GM23338 (cell line): ENCODE measurements around the gene CALY. TPM values are rescaled to one million over a fixed set of nuclear protein-coding genes. Genes with fewer than 3 reads are reported as not detected.
A peak's percentile ranks its signal among the peaks of the same experiment; 100 is the strongest.

Experiments
- ATAC-seq: fragments of 200-7000 bp; cut with Tn5 transposase; 3 replicates; pipeline ENCODE4 v1.9.1; 2020
- DNase-seq: peaks from one replicate; pipeline ENCODE4 v3.0.0-alpha.2; 2015; ENCODE audit warnings: low spot score
- H2AFZ ChIP-seq: fragments of 200-600 bp; sonication (generic); 2 replicates; pipeline ENCODE4 v1.8.0; 2016; ENCODE audit warnings: antibody characterized with exemption, mild to moderate bottlenecking, moderate library complexity
- H3F3A ChIP-seq: fragments of 200-600 bp; sonication (generic); replicated peaks from 2 replicates; pipeline ENCODE4 v1.8.0; 2017; ENCODE audit warnings: antibody characterized with exemption, mixed run types, low read depth
- H3K27ac ChIP-seq: fragments of 200-600 bp; sonication (generic); 2 replicates; pipeline ENCODE4 v1.6.1; 2016; ENCODE audit warnings: low read depth
- H3K27me3 ChIP-seq: fragments of 200-600 bp; sonication (generic); 2 replicates; pipeline ENCODE4 v1.8.0; 2016; ENCODE audit warnings: mild to moderate bottlenecking, mixed run types, moderate library complexity; ENCODE audit not compliant: insufficient read depth
- H3K36me3 ChIP-seq: fragments of 200-600 bp; sonication (generic); 2 replicates; pipeline ENCODE4 v1.8.0; 2016; ENCODE audit warnings: mild to moderate bottlenecking; ENCODE audit not compliant: insufficient read depth
- H3K4me1 ChIP-seq: fragments of 200-600 bp; sonication (generic); 2 replicates; pipeline ENCODE4 v1.8.0; 2016; ENCODE audit warnings: mild to moderate bottlenecking, moderate library complexity; ENCODE audit not compliant: insufficient read depth
- H3K4me2 ChIP-seq: fragments of 200-600 bp; sonication (generic); 2 replicates; pipeline ENCODE4 v1.7.1; 2017; ENCODE audit warnings: mixed run types
- H3K4me3 ChIP-seq: fragments of 200-600 bp; sonication (generic); 2 replicates; pipeline ENCODE4 v1.6.1; 2016; ENCODE audit warnings: mixed run types
- H3K79me2 ChIP-seq: fragments of 200-600 bp; sonication (generic); replicated peaks from 2 replicates; pipeline ENCODE4 v1.8.0; 2017; ENCODE audit warnings: mild to moderate bottlenecking; ENCODE audit not compliant: insufficient read depth
- H3K9me2 ChIP-seq: fragments of 200-600 bp; sonication (generic); 2 replicates; pipeline ENCODE4 v1.8.0; 2017; ENCODE audit not compliant: insufficient read depth
- H4K20me1 ChIP-seq: fragments of 200-600 bp; sonication (generic); replicated peaks from 2 replicates; pipeline ENCODE4 v1.8.0; 2017; ENCODE audit warnings: mild to moderate bottlenecking; ENCODE audit not compliant: insufficient read depth
- H3K27ac Mint-ChIP-seq: 2 replicates; pipeline ENCODE4 v1.8.0; 2020; ENCODE audit warnings: inconsistent platforms, mild to moderate bottlenecking, moderate library complexity, mixed read lengths
- H3K27me3 Mint-ChIP-seq: 3 replicates; pipeline ENCODE4 v1.8.0; 2022; ENCODE audit warnings: low read depth, mild to moderate bottlenecking, moderate library complexity, mixed read lengths, inconsistent platforms; ENCODE audit not compliant: insufficient read depth, poor library complexity
- H3K36me3 Mint-ChIP-seq: 3 replicates; pipeline ENCODE4 v1.8.0; 2021; ENCODE audit warnings: low read depth, mild to moderate bottlenecking, inconsistent platforms, moderate library complexity, mixed read lengths
- H3K4me1 Mint-ChIP-seq: 3 replicates; pipeline ENCODE4 v1.8.0; 2020; ENCODE audit warnings: mild to moderate bottlenecking, inconsistent platforms, mixed read lengths
- H3K4me3 Mint-ChIP-seq: 3 replicates; pipeline ENCODE4 v1.8.0; 2021; ENCODE audit warnings: moderate library complexity, mild to moderate bottlenecking, inconsistent platforms, mixed read lengths
- H3K9me3 Mint-ChIP-seq: 3 replicates; pipeline ENCODE4 v1.8.0; 2020; ENCODE audit warnings: moderate library complexity, mild to moderate bottlenecking, inconsistent platforms, mixed read lengths
- CREB1 ChIP-seq: fragments of 250-450 bp; sonication (Bioruptor Pico); IDR thresholded peaks from 2 replicates; pipeline ENCODE4 v1.5.0; 2020; ENCODE audit warnings: low read depth, mild to moderate bottlenecking, moderate library complexity
- EZH2 ChIP-seq: fragments of 200-600 bp; sonication (generic); IDR thresholded peaks from one replicate; pipeline ENCODE4 v1.8.0; 2017; ENCODE audit warnings: antibody characterized with exemption, mild to moderate bottlenecking, low read depth; ENCODE audit not compliant: unreplicated experiment
- JUNB ChIP-seq: IDR thresholded peaks from one replicate; pipeline ENCODE4 v1.6.1; 2016; ENCODE audit warnings: antibody characterized with exemption; ENCODE audit not compliant: unreplicated experiment
- POLR2AphosphoS5 ChIP-seq: IDR thresholded peaks from 2 replicates; pipeline ENCODE4 v1.6.1; 2016; ENCODE audit warnings: antibody characterized with exemption, low read depth
- REST ChIP-seq: IDR thresholded peaks from one replicate; pipeline ENCODE4 v1.6.1; 2018; ENCODE audit warnings: antibody characterized with exemption; ENCODE audit not compliant: unreplicated experiment
- STAT1 ChIP-seq: IDR thresholded peaks from one replicate; pipeline ENCODE4 v1.6.1; 2016; ENCODE audit warnings: antibody characterized with exemption; ENCODE audit not compliant: unreplicated experiment
- ZNF114 ChIP-seq: fragments of 250-450 bp; sonication (Bioruptor Pico); IDR thresholded peaks from 2 replicates; pipeline ENCODE4 v1.5.0; 2020; ENCODE audit warnings: mild to moderate bottlenecking, moderate library complexity
- ZNF462 ChIP-seq: fragments of 250-450 bp; sonication (Bioruptor Pico); IDR thresholded peaks from 2 replicates; pipeline ENCODE4 v1.5.0; 2020; ENCODE audit warnings: mild to moderate bottlenecking, moderate library complexity
- polyA plus RNA-seq: library from polyadenylated mRNA; unstranded; fragments of >200 nt; fragmentation: Nextera tagmentation; extraction: Ambion mirVana; gene quantifications from 2 replicates; pipeline ENCODE4 v1.2.1, GENCODE V29; 2016
- total RNA-seq: library from RNA; depleted of rRNA; stranded (reverse); fragments of >200 nt; shearing (Covaris generic); gene quantifications from 2 replicates; pipeline ENCODE4 v1.2.3, GENCODE V29; 2014
- TF ChIP-seq, protein P1 (sequence below): IDR thresholded peaks from 2 replicates; pipeline ENCODE4 v1.6.1; 2016; ENCODE audit warnings: antibody characterized with exemption

CALY gene
- total and polyA plus RNA-seq, 2 experiments from 2014 or later: 1.0 to 8.0 TPM

DNA sequence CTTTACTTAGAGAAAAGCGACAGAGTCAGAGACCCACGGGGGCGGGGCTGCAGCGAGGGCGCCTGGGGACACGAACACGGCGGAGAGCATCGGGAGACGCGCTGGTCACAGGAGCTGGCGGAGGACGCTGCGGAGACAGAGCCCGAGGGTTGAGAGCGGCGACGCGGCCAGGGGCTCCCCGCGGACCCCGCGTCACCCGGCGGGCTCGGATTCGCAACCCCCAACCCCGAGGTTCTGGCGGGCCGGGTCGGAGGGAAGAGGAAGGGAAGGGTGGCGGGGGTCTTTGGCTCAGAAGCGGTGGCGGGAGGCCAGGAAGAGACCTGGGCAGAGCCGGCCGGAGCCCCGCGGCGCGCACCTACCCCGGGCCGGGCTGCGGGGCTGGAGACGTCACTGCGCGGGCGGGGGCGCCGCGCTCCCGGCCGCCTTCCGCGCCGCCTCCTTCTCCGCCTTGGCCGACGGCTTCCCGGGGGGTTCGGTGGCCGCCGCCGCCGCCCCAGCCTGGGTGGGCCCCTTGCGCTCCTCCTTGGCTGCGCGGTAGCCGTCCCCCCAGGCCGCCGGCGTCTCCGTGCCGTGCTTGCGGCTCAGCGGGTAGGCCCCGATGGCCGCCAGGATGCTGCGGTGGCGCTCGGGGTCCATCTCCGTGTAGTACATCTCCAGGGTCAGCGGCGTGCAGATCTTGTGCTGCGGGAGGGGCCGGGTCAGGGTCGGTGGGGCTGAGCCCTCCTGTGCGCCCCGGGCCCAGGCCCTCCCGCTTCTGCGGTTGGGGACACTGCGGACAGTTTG, 11.1 kb downstream of the CALY start (continued):
- TF ChIP-seq ZNF462 (CRISPR knock-in tag): no peak
- no peak for TF ChIP-seq ZNF114 (CRISPR knock-in tag)
- no peak for TF ChIP-seq STAT1
- TF ChIP-seq, protein P1, sequence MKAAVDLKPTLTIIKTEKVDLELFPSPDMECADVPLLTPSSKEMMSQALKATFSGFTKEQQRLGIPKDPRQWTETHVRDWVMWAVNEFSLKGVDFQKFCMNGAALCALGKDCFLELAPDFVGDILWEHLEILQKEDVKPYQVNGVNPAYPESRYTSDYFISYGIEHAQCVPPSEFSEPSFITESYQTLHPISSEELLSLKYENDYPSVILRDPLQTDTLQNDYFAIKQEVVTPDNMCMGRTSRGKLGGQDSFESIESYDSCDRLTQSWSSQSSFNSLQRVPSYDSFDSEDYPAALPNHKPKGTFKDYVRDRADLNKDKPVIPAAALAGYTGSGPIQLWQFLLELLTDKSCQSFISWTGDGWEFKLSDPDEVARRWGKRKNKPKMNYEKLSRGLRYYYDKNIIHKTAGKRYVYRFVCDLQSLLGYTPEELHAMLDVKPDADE: no peak
- peak; percentile 21; the same call in 1 of the 2 replicates for TF ChIP-seq CREB1 (CRISPR knock-in tag)

DNA sequence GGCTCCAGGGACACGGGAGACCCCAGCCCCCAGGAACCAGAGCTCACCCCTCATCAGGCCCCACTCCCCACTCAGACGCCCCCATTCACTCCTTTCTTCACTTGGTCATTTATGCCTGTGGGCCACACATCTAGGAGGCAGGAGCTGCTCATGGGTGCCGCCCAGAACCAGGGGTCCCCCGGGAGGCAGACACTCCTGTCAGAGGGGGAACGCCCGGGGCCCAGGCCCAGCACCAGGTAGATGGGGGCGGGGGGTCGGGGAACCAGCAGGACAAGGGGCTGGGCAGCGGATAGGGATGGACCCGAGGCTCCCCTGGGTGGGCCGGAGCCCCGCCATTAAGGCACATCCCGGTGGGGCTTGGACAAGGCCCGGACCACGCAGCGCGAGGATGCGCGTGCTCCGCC, 11.8 kb downstream of the CALY start:
- peak overlapping the region; percentile 17; the same call in 1 of the 3 replicates for H3K4me3 Mint-ChIP-seq
- no peaks in the 10 kb centered on the region; the same call in 2 of the 3 replicates for H3K36me3 Mint-ChIP-seq
- no peak for DNase-seq
- H3K4me1 Mint-ChIP-seq: peaks cover 19% of the 10 kb centered on the region
- Histone ChIP-seq H3K4me3 (peak overlapping the region; percentile 68), H3F3A (0 out of 2 replicates have a peak, but pooled peaks cover 11% of the 10 kb centered on the region), H3K79me2 (no peaks in the 10 kb centered on the region), H3K27ac (no peak overlapping the region), H4K20me1 (no peaks in the 10 kb centered on the region), H2AFZ (0 out of 2 replicates have a peak overlapping the region, but pooled peaks have one; percentile 72), H3K36me3 (no peaks in the 10 kb centered on the region), H3K4me1 (peaks cover 17% of the 10 kb centered on the region), H3K27me3 (peaks cover 51% of the 10 kb centered on the region), H3K9me2 (no peaks in the 10 kb centered on the region), H3K4me2 (peak overlapping the region; percentile 87)
- TF ChIP-seq STAT1 (no peak), JUNB (no peak), POLR2AphosphoS5 (no peak), REST (no peak), EZH2 (peak; percentile 31)
- peaks cover 49% of the 10 kb centered on the region for H3K27me3 Mint-ChIP-seq
- H3K27ac Mint-ChIP-seq: no peak overlapping the region
- peaks cover 6% of the 10 kb centered on the region for H3K9me3 Mint-ChIP-seq
- ATAC-seq: peak; percentile 6
